ENCODE results near the gene DIDO1. TPM values are rescaled to one million over a fixed set of nuclear protein-coding genes. Genes with fewer than 3 reads are reported as not detected.

DIDO1 gene
- total RNA-seq, 1 donor from 2014 or later = 58.1 TPM

- Mint-ChIP-seq H3K4me3 (no peak overlapping the region), H3K9me3 (no peaks in the 10 kb centered on the region), H3K36me3 (peaks cover 10% of the 10 kb centered on the region), H3K27me3 (no peaks in the 10 kb centered on the region), H3K4me1 (ENCODE audit: unreplicated experiment) (peaks cover 3% of the 10 kb centered on the region), H3K27ac (no peak overlapping the region)
- no peak for TF ChIP-seq CTCF (conservative IDR thresholded peaks at IDR 0.05)
- DNase-seq (ENCODE audit: extremely low spot score, unreplicated experiment) = no peak
Observed at GRCh38 chr20:62892348-62893304, 33.7 kb downstream of the DIDO1 start.

GRCh38 chr20:62891111-62891510 lies 35.2 kb downstream of the DIDO1 start:
- Mint-ChIP-seq H3K4me1 (ENCODE audit: unreplicated experiment) (peaks cover 5% of the 10 kb centered on the region), H3K27ac (no peak overlapping the region), H3K9me3 (no peaks in the 10 kb centered on the region), H3K27me3 (no peaks in the 10 kb centered on the region), H3K4me3 (no peak overlapping the region), H3K36me3 (peaks cover 17% of the 10 kb centered on the region)
- no peak for DNase-seq (ENCODE audit: extremely low spot score, unreplicated experiment)
- TF ChIP-seq CTCF (conservative IDR thresholded peaks at IDR 0.05) = no peak

DNA sequence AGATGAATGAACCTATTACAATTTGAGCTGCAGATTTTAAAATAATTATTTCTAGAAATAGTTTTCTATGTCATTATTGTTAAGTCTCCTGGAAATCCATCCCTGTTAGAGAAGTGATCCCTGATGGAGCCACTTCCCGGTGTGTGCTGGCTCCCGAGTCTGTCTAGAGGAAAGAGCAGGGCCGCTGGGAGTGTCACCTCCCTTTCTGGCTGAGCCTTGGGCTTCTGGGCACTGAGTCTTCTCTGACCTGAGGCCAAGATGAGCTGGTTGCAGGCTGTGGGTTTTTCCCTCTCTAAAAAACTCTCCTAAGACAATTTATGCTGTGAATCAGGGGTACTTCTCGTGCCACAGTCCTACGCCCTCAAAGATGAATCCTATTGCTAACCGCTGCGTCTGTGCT lies 35.9 kb downstream of the DIDO1 start:
- Mint-ChIP-seq H3K27ac (no peak overlapping the region), H3K4me1 (ENCODE audit: unreplicated experiment) (peaks cover 5% of the 10 kb centered on the region), H3K4me3 (no peak overlapping the region)

GRCh38 chr20:62889871-62890270 lies 36.4 kb downstream of the DIDO1 start:
- peaks cover 13% of the 10 kb centered on the region for H3K36me3 Mint-ChIP-seq
- no peak overlapping the region for H3K4me3 Mint-ChIP-seq
- peaks cover 5% of the 10 kb centered on the region for H3K4me1 Mint-ChIP-seq (ENCODE audit: unreplicated experiment)
- no peak overlapping the region for H3K27ac Mint-ChIP-seq
- no peaks in the 10 kb centered on the region for H3K27me3 Mint-ChIP-seq
- H3K9me3 Mint-ChIP-seq = no peaks in the 10 kb centered on the region
- DNase-seq (ENCODE audit: extremely low spot score, unreplicated experiment) = no peak
- TF ChIP-seq CTCF (conservative IDR thresholded peaks at IDR 0.05) = no peak

More for the DNA sequence above, 35.9 kb downstream of the DIDO1 start:
- Mint-ChIP-seq H3K27me3 (no peaks in the 10 kb centered on the region), H3K36me3 (peaks cover 17% of the 10 kb centered on the region), H3K9me3 (no peaks in the 10 kb centered on the region)
- DNase-seq (ENCODE audit: extremely low spot score, unreplicated experiment) = no peak
- TF ChIP-seq CTCF (conservative IDR thresholded peaks at IDR 0.05) = no peak

GRCh38 chr20:62889411-62889810 lies 36.9 kb downstream of the DIDO1 start:
- H3K4me3 Mint-ChIP-seq = no peak overlapping the region
- no peaks in the 10 kb centered on the region for H3K27me3 Mint-ChIP-seq

More at GRCh38 chr20:62889411-62889810, 36.9 kb downstream of the DIDO1 start:
- peaks cover 5% of the 10 kb centered on the region for H3K4me1 Mint-ChIP-seq (ENCODE audit: unreplicated experiment)
- DNase-seq (ENCODE audit: extremely low spot score, unreplicated experiment) = no peak
- H3K9me3 Mint-ChIP-seq = no peaks in the 10 kb centered on the region
- no peak overlapping the region for H3K27ac Mint-ChIP-seq
- peaks cover 13% of the 10 kb centered on the region for H3K36me3 Mint-ChIP-seq
- no peak for TF ChIP-seq CTCF (conservative IDR thresholded peaks at IDR 0.05)

All from type B pancreatic cell (in vitro differentiated cells).